Smooth muscle cell (in vitro differentiated cells): ENCODE data around the gene MLLT10. TPM values are rescaled to one million over a fixed set of nuclear protein-coding genes. Genes with fewer than 3 reads are reported as not detected.
"Not testable (repeated sequence)": the region's sequence is repeated elsewhere in the genome, so short reads cannot be mapped to it uniquely, and the experiment has no call there.

Source experiments
- DNase-seq: peaks from one replicate; lab custom pipeline; 2025; ENCODE audit not compliant: unreplicated experiment; lab: John Stamatoyannopoulos, UW
- H2AFZ ChIP-seq: fragments of 200-600 bp; sonication (generic); 2 replicates; pipeline ENCODE4 v1.6.0; 2016; ENCODE audit warnings: antibody characterized with exemption, low read depth, mild to moderate bottlenecking
- H3F3A ChIP-seq: fragments of 200-600 bp; sonication (generic); 2 replicates; pipeline ENCODE4 v1.6.0; 2017; ENCODE audit warnings: antibody characterized with exemption, low read depth
- H3K27ac ChIP-seq: fragments of 200-600 bp; sonication (generic); 2 replicates; pipeline ENCODE4 v1.5.1; 2016; ENCODE audit warnings: low read depth, mild to moderate bottlenecking
- H3K27me3 ChIP-seq: fragments of 200-600 bp; sonication (generic); 2 replicates; pipeline ENCODE4 v1.6.1; 2016; ENCODE audit warnings: low read depth, mild to moderate bottlenecking
- H3K36me3 ChIP-seq: fragments of 200-600 bp; sonication (generic); 2 replicates; pipeline ENCODE4 v1.5.1; 2016; ENCODE audit warnings: low read depth
- H3K4me1 ChIP-seq: fragments of 200-600 bp; sonication (generic); 2 replicates; pipeline ENCODE4 v1.5.1; 2016; ENCODE audit warnings: low read depth
- H3K4me2 ChIP-seq: fragments of 200-600 bp; sonication (generic); 2 replicates; pipeline ENCODE4 v1.6.0; 2016; ENCODE audit warnings: mild to moderate bottlenecking
- H3K4me3 ChIP-seq: fragments of 200-600 bp; sonication (generic); 2 replicates; pipeline ENCODE4 v1.5.1; 2016; ENCODE audit warnings: mild to moderate bottlenecking
- H3K79me2 ChIP-seq: fragments of 200-600 bp; sonication (generic); 2 replicates; pipeline ENCODE4 v1.6.0; 2016; ENCODE audit warnings: low read depth, mild to moderate bottlenecking
- H3K9ac ChIP-seq: fragments of 200-600 bp; sonication (generic); 2 replicates; pipeline ENCODE4 v1.6.0; 2016; ENCODE audit warnings: low read depth
- H3K9me3 ChIP-seq: fragments of 200-600 bp; sonication (generic); replicated peaks from 2 replicates; pipeline ENCODE4 v1.5.1; 2016; ENCODE audit warnings: low read depth
- H4K20me1 ChIP-seq: fragments of 200-600 bp; sonication (generic); 2 replicates; pipeline ENCODE4 v1.6.0; 2016; ENCODE audit warnings: low read depth
- WGBS: methylation state at CpG from one replicate; pipeline ENCODE4 v1.1.7; 2016; ENCODE audit warnings: low lambda C conversion rate; 5-methylcytosine and 5-hydroxymethylcytosine counted together
- polyA plus RNA-seq: library from polyadenylated mRNA; unstranded; fragments of >200 nt; fragmentation: Nextera tagmentation; extraction: Ambion mirVana; gene quantifications from 2 replicates; pipeline ENCODE4 v1.2.1, GENCODE V29; 2016
- total RNA-seq: library from RNA; depleted of rRNA; stranded (reverse); fragments of >200 nt; gene quantifications from 2 replicates; pipeline ENCODE4 v1.2.3, GENCODE V29; 2014
- TF ChIP-seq, protein P1 (sequence below): fragments of 200-600 bp; sonication (generic); IDR thresholded peaks from 2 replicates; pipeline ENCODE4 v1.5.1; 2017; ENCODE audit warnings: borderline replicate concordance, mild to moderate bottlenecking, antibody characterized with exemption; ENCODE audit not compliant: insufficient read depth, poor library complexity, severe bottlenecking

The MLLT10 gene
- total and polyA plus RNA-seq, 2 experiments from 2014 or later, result 6.8 to 43.6 TPM

- Histone ChIP-seq H3F3A (no peaks in the 10 kb centered on the region), H3K27ac (no peak overlapping the region), H3K9me3 (no peaks in the 10 kb centered on the region), H3K4me3 (no peak overlapping the region), H2AFZ (no peak overlapping the region), H4K20me1 (peaks cover 89% of the 10 kb centered on the region), H3K27me3 (no peaks in the 10 kb centered on the region), H3K4me2 (no peak overlapping the region), H3K4me1 (no peaks in the 10 kb centered on the region), H3K9ac (no peak overlapping the region), H3K36me3 (no peaks in the 10 kb centered on the region), H3K79me2 (peaks cover 84% of the 10 kb centered on the region)
- TF ChIP-seq, protein P1, sequence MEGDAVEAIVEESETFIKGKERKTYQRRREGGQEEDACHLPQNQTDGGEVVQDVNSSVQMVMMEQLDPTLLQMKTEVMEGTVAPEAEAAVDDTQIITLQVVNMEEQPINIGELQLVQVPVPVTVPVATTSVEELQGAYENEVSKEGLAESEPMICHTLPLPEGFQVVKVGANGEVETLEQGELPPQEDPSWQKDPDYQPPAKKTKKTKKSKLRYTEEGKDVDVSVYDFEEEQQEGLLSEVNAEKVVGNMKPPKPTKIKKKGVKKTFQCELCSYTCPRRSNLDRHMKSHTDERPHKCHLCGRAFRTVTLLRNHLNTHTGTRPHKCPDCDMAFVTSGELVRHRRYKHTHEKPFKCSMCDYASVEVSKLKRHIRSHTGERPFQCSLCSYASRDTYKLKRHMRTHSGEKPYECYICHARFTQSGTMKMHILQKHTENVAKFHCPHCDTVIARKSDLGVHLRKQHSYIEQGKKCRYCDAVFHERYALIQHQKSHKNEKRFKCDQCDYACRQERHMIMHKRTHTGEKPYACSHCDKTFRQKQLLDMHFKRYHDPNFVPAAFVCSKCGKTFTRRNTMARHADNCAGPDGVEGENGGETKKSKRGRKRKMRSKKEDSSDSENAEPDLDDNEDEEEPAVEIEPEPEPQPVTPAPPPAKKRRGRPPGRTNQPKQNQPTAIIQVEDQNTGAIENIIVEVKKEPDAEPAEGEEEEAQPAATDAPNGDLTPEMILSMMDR, result no peak
- DNase-seq, result no peak
- 98% methylated on average over 9 of the region's 9 CpGs for WGBS
These were observed 51.0 kb downstream of the MLLT10 start for GRCh38 chr10:21584834-21585530.

DNA sequence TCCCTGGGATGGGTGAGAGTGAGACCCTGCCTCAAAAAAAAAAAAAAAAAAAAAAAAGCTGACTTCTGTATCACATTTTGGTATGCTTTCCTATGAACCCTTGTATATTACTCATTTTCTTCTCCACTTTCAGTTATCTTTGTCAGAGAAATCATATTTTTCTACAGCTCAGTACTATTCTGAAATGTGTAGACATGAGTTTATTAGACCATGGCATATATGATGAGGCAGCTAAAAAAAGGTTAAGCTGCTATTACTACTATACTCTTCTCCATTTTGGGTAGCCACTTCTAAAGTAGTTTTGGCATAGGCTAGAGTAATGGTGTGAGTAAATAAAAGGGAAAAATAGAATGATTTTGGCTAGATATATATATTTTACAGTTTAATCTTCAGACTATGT, 53.4 kb downstream of the MLLT10 start:
- Histone ChIP-seq H3K4me1 (no peaks in the 10 kb centered on the region), H3K79me2 (peaks cover 89% of the 10 kb centered on the region), H3K4me3 (no peak overlapping the region), H4K20me1 (peaks cover 85% of the 10 kb centered on the region), H3K27me3 (no peaks in the 10 kb centered on the region), H3K9me3 (no peaks in the 10 kb centered on the region), H3K9ac (no peak overlapping the region), H3K4me2 (no peak overlapping the region), H2AFZ (no peak overlapping the region), H3K27ac (no peak overlapping the region), H3K36me3 (no peaks in the 10 kb centered on the region), H3F3A (no peaks in the 10 kb centered on the region)
- TF ChIP-seq, protein P1, result no peak
- no peak for DNase-seq

DNA sequence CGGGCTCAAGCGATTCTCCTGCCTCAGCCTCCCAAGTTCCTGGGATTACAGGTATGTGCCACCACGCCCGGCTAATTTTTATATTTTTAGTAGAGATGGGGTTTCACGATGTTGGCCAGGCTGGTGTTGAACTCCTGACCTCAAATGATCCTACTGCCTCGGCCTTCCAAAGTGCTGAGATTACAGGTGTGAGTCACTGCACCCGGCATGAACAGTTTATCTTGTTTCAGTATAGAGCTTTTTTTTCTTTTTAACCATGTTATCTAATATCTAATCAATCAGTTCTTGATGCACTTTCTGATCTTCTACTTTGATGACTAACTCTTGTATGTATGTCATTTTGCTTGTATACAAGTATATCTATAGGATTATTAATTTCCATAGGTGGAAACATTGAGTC, 54.1 kb downstream of the MLLT10 start:
- H3K4me3 ChIP-seq, H2AFZ ChIP-seq, H3K4me2 ChIP-seq, DNase-seq, H3K27ac ChIP-seq, H3K4me1 ChIP-seq, H3F3A ChIP-seq, H3K9me3 ChIP-seq, H3K36me3 ChIP-seq, H3K9ac ChIP-seq, H3K27me3 ChIP-seq: not testable (repeated sequence)
- Histone ChIP-seq H3K79me2 (peaks cover 89% of the 10 kb centered on the region), H4K20me1 (peaks cover 84% of the 10 kb centered on the region)
- WGBS, result 79% methylated on average over 7 of the region's 7 CpGs

DNA sequence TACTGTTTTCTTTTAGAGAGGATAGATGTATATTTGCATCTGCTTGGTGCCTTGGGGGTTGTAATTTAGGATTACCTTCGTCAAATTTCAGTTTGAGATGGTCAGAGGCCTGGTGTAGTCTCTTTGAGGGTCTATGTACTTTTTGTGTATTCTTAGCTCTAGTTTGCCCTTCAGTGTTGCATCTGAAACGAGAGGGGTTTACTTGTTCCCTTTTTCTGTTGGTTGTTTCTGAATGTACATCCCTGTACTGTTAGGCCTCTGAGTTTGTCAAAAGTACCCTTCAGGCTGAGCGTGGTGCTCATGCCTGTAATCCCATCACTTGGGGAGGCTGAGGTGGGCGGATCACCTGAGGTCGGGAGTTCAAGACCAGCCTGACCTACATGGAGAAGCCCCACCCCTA, 60.0 kb downstream of the MLLT10 start:
- DNase-seq, result no peak
- H3K9me3 ChIP-seq, result no peaks in the 10 kb centered on the region
- WGBS, result 94% methylated on average over 5 of the region's 5 CpGs
- no peak overlapping the region for H3K4me3 ChIP-seq
- H3K36me3 ChIP-seq, result no peaks in the 10 kb centered on the region
- no peak overlapping the region for H3K9ac ChIP-seq
- H3F3A ChIP-seq, result no peaks in the 10 kb centered on the region
- H3K79me2 ChIP-seq, result peaks cover 87% of the 10 kb centered on the region
- H3K4me1 ChIP-seq, result no peaks in the 10 kb centered on the region
- no peaks in the 10 kb centered on the region for H3K27me3 ChIP-seq
- H2AFZ ChIP-seq, result no peak overlapping the region
- peaks cover 86% of the 10 kb centered on the region for H4K20me1 ChIP-seq
- H3K27ac ChIP-seq, result no peak overlapping the region
- H3K4me2 ChIP-seq, result no peak overlapping the region
- TF ChIP-seq, protein P1, result no peak
